ENCODE data around the gene GFRA1.

GRCh38 chr10:116071453-116072148 lies 201.4 kb downstream of the GFRA1 start:
- TF ChIP-seq, protein P1, sequence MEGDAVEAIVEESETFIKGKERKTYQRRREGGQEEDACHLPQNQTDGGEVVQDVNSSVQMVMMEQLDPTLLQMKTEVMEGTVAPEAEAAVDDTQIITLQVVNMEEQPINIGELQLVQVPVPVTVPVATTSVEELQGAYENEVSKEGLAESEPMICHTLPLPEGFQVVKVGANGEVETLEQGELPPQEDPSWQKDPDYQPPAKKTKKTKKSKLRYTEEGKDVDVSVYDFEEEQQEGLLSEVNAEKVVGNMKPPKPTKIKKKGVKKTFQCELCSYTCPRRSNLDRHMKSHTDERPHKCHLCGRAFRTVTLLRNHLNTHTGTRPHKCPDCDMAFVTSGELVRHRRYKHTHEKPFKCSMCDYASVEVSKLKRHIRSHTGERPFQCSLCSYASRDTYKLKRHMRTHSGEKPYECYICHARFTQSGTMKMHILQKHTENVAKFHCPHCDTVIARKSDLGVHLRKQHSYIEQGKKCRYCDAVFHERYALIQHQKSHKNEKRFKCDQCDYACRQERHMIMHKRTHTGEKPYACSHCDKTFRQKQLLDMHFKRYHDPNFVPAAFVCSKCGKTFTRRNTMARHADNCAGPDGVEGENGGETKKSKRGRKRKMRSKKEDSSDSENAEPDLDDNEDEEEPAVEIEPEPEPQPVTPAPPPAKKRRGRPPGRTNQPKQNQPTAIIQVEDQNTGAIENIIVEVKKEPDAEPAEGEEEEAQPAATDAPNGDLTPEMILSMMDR (conservative IDR thresholded peaks at IDR 0.05; ENCODE audit: low read length) = no peak
- TF ChIP-seq EZH2phosphoT487 (IDR thresholded peaks at IDR 0.05; ENCODE audit: borderline replicate concordance, low read depth, low read length) = no peak
